ENCODE data around the gene HCRTR2. TPM values are rescaled to one million over a fixed set of nuclear protein-coding genes. Genes with fewer than 3 reads are reported as not detected.
"Not testable (repeated sequence)": the region's sequence is repeated elsewhere in the genome, so short reads cannot be mapped to it uniquely, and the experiment has no call there.

The HCRTR2 gene
- total RNA-seq, 1 donor from 2014 or later, result not detected

DNA sequence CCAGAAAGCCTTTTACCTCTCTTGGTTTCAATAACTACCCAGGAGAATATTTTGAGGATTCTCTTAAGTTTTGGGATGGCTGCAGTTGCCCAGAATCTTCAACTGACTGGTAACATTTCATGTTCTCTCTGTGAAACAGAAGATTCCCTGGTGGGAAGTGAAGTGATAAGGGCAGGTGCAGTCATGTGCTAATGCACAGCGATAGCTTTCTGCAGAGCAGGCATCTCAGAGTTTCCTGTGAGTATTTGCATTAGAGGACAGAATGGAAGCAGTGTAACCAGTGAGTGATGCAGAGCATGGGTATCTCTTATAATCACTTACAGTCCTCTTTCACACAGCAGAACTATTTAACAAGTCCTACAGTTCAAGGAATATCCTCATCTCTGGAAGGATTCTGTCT, 76.1 kb downstream of the HCRTR2 start:
- Mint-ChIP-seq H3K27me3 (ENCODE audit: low read depth) (no peaks in the 10 kb centered on the region), H3K4me1 (ENCODE audit: low read depth) (no peaks in the 10 kb centered on the region), H3K27ac (no peak overlapping the region), H3K36me3 (ENCODE audit: low read depth) (no peaks in the 10 kb centered on the region), H3K9me3 (no peaks in the 10 kb centered on the region), H3K4me3 (ENCODE audit: low read depth) (no peak overlapping the region)
- intact Hi-C loops (cut with micrococcal nuclease), result no loop called here
- DNase-seq (ENCODE audit: low spot score), result no peak

- no peaks in the 10 kb centered on the region for H3K4me1 Mint-ChIP-seq (ENCODE audit: low read depth)
- no peak for DNase-seq (ENCODE audit: low spot score)
- intact Hi-C loops (cut with micrococcal nuclease), result no loop called here
- no peaks in the 10 kb centered on the region for H3K9me3 Mint-ChIP-seq
- no peaks in the 10 kb centered on the region for H3K27me3 Mint-ChIP-seq (ENCODE audit: low read depth)
- no peak overlapping the region for H3K4me3 Mint-ChIP-seq (ENCODE audit: low read depth)
- no peak overlapping the region for H3K27ac Mint-ChIP-seq
- H3K36me3 Mint-ChIP-seq (ENCODE audit: low read depth), result no peaks in the 10 kb centered on the region
Measured at GRCh38 chr6:55255113-55255512, 80.8 kb downstream of the HCRTR2 start.

DNA sequence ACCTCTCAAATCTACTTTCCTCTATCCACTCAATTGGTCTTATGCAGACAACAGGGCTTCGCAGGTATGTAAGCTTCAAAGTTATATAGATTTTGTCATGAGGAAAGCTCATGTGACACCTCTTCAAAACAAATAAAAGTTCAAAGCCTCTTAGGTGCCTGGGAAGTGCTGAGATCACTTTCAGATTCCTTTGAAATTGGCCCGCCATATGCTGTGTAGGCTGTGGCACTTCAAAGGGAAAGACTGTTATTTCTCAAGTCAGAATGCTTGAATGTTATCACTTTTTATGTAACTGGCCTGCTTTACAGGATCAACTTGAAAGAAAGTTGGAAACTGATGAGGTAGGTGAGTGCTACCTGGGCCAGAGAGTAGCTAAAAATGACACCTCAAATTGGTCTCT, 85.9 kb downstream of the HCRTR2 start:
- no peaks in the 10 kb centered on the region for H3K36me3 Mint-ChIP-seq (ENCODE audit: low read depth)
- H3K4me1 Mint-ChIP-seq (ENCODE audit: low read depth), result no peaks in the 10 kb centered on the region
- H3K9me3 Mint-ChIP-seq, result no peaks in the 10 kb centered on the region
- H3K27me3 Mint-ChIP-seq (ENCODE audit: low read depth), result no peaks in the 10 kb centered on the region
- no peak overlapping the region for H3K4me3 Mint-ChIP-seq (ENCODE audit: low read depth)
- H3K27ac Mint-ChIP-seq, result no peak overlapping the region
- DNase-seq (ENCODE audit: low spot score), result no peak
- intact Hi-C loops (cut with micrococcal nuclease), result no loop called here

GRCh38 chr6:55265409-55266114, 91.2 kb downstream of the HCRTR2 start:
- Mint-ChIP-seq H3K4me1 (ENCODE audit: low read depth) (no peaks in the 10 kb centered on the region), H3K9me3 (no peaks in the 10 kb centered on the region), H3K4me3 (ENCODE audit: low read depth) (no peak overlapping the region), H3K36me3 (ENCODE audit: low read depth) (no peaks in the 10 kb centered on the region), H3K27ac (no peak overlapping the region), H3K27me3 (ENCODE audit: low read depth) (no peaks in the 10 kb centered on the region)
- DNase-seq (ENCODE audit: low spot score), result no peak
- intact Hi-C loops (cut with micrococcal nuclease), result no loop called here

DNA sequence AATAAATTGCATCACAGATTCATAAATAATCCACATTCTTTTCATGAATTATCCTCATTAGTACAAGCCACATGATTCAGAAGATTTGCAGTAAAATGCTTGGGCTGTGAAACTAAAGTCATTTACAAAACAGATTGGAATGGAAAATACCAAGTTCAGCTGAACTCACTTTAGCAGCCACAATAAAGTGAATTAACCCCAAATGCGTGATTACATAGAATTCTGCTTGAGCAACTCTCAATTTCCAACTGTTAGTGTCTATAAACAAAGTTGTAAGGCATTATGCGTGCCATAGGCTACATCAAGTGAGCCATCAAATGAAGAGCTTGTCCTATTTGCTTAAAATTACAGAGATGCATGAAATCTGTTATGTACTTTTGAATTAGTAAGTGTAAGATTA, 92.6 kb downstream of the HCRTR2 start:
- DNase-seq (ENCODE audit: low spot score), result no peak
- H3K27me3 Mint-ChIP-seq (ENCODE audit: low read depth), result no peaks in the 10 kb centered on the region
- no peak overlapping the region for H3K27ac Mint-ChIP-seq
- H3K36me3 Mint-ChIP-seq (ENCODE audit: low read depth), result no peaks in the 10 kb centered on the region
- H3K4me3 Mint-ChIP-seq (ENCODE audit: low read depth), result no peak overlapping the region
- no peaks in the 10 kb centered on the region for H3K4me1 Mint-ChIP-seq (ENCODE audit: low read depth)
- intact Hi-C loops (cut with micrococcal nuclease), result no loop called here
- H3K9me3 Mint-ChIP-seq, result no peaks in the 10 kb centered on the region

DNA sequence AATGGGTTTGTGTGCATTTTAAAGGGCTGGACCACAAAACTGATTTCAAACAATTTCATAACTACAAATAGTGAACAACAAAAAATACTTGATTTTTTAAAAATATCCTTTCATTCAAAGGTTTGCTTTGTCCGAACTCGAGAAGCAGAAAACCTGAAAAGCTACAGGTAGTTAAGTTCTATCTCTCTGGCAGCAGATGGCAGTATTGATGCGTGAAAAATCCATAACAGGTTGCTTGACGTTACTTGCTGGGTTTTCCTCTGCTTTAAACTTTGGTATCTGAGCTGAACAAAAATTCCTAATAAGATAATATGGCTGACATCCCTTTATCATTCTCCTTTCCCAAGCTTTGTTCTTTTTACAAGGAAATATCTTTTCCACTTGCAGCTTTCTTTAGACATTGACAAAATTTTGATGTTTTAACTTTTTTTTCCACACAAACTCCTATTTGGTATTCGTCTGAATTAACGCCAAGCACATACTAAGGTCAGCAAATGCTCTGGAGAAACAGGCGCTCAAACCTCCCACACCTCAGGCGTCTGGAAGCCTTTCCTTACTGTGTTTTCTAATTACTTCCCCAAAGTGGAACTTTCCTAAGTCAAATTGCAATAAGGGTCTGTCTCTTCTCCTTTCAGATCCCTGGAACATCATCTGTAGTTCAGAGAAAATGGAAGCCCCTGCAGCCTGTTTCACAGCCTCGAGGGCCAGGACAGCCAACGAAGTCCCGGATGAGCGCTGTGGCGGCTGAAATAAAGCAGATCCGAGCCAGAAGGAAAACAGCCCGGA, 102.6 kb downstream of the HCRTR2 start:
- no peak for DNase-seq (ENCODE audit: low spot score)

GRCh38 chr6:55277646-55278045, 103.3 kb downstream of the HCRTR2 start:
- no peak for DNase-seq (ENCODE audit: low spot score)
- no peak overlapping the region for H3K4me3 Mint-ChIP-seq (ENCODE audit: low read depth)
- intact Hi-C loops (cut with micrococcal nuclease), result no loop called here
- H3K27ac Mint-ChIP-seq, result no peak overlapping the region
- H3K9me3 Mint-ChIP-seq, result no peaks in the 10 kb centered on the region
- no peaks in the 10 kb centered on the region for H3K4me1 Mint-ChIP-seq (ENCODE audit: low read depth)
- H3K36me3 Mint-ChIP-seq (ENCODE audit: low read depth), result no peaks in the 10 kb centered on the region
- H3K27me3 Mint-ChIP-seq (ENCODE audit: low read depth), result no peaks in the 10 kb centered on the region

More for the DNA sequence above, 102.6 kb downstream of the HCRTR2 start:
- no peaks in the 10 kb centered on the region for H3K9me3 Mint-ChIP-seq
- no peak overlapping the region for H3K27ac Mint-ChIP-seq
- H3K4me1 Mint-ChIP-seq (ENCODE audit: low read depth), result no peaks in the 10 kb centered on the region
- no peak overlapping the region for H3K4me3 Mint-ChIP-seq (ENCODE audit: low read depth)
- intact Hi-C loops (cut with micrococcal nuclease), result no loop called here
- no peaks in the 10 kb centered on the region for H3K36me3 Mint-ChIP-seq (ENCODE audit: low read depth)
- no peaks in the 10 kb centered on the region for H3K27me3 Mint-ChIP-seq (ENCODE audit: low read depth)

DNA sequence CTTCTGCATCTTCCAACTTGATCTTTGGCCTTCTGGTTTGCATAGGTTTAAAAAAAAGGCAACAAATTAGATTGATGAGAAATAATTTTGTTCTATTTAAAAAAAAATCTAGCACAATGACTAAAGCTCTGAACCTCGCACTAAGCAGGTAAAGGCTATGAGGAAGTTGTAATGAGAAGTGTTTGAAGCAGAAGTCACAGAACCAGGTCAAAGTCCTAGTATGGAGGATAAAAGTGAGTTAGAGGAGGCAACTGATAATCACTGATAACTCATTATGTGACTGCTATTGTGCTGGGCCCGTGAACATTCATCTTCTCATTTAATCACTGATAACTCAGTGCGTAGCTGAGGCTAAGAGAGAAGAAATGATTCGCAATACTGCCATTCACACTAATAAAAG, 106.9 kb downstream of the HCRTR2 start:
- H3K27ac Mint-ChIP-seq, result no peak overlapping the region
- H3K4me1 Mint-ChIP-seq (ENCODE audit: low read depth), result no peaks in the 10 kb centered on the region

DNA sequence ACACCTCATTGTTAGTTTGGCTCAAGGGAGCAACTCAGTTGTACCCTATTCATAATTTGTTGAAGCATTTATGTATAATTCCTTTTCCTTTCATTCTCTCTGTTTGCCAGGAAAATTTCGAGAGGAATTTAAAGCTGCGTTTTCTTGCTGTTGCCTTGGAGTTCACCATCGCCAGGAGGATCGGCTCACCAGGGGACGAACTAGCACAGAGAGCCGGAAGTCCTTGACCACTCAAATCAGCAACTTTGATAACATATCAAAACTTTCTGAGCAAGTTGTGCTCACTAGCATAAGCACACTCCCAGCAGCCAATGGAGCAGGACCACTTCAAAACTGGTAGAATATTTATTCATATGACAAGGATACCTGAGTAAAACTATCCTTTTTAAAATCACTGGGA, 107.8 kb downstream of the HCRTR2 start:
- intact Hi-C loops (cut with micrococcal nuclease), result no loop called here
- no peak overlapping the region for H3K4me3 Mint-ChIP-seq (ENCODE audit: low read depth)

More for the DNA sequence above, 106.9 kb downstream of the HCRTR2 start:
- Mint-ChIP-seq H3K4me3 (ENCODE audit: low read depth) (no peak overlapping the region), H3K36me3 (ENCODE audit: low read depth) (no peaks in the 10 kb centered on the region), H3K27me3 (ENCODE audit: low read depth) (no peaks in the 10 kb centered on the region), H3K9me3 (no peaks in the 10 kb centered on the region)
- intact Hi-C loops (cut with micrococcal nuclease), result no loop called here
- DNase-seq (ENCODE audit: low spot score), result no peak

DNA sequence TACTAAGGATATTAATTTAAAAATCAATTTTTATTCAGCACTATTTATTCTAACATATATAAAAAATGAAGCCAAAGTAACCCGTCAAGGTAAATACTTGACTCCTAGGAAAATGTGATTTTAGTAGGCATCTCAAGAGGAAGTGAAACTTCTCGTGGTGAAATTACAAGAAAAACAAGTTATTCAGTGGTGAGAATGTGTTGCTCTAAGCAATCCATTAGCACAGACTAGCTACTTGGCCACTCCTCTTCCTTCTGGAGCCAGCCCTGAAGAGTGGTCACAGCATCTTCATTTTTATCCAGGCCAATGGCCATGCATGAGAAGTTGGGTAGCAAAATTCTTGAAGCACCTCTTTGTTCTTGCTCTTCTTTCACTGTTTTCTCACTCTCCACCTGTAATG, 112.5 kb downstream of the HCRTR2 start:
- no peak for DNase-seq (ENCODE audit: low spot score)
- no peaks in the 10 kb centered on the region for H3K27me3 Mint-ChIP-seq (ENCODE audit: low read depth)
- no peaks in the 10 kb centered on the region for H3K9me3 Mint-ChIP-seq
- H3K27ac Mint-ChIP-seq, result no peak overlapping the region
- intact Hi-C loops (cut with micrococcal nuclease), result no loop called here
- no peaks in the 10 kb centered on the region for H3K36me3 Mint-ChIP-seq (ENCODE audit: low read depth)
- no peak overlapping the region for H3K4me3 Mint-ChIP-seq (ENCODE audit: low read depth)
- H3K4me1 Mint-ChIP-seq (ENCODE audit: low read depth), result no peaks in the 10 kb centered on the region

More for the DNA sequence above, 107.8 kb downstream of the HCRTR2 start:
- Mint-ChIP-seq H3K27me3 (ENCODE audit: low read depth) (no peaks in the 10 kb centered on the region), H3K9me3 (no peaks in the 10 kb centered on the region), H3K4me1 (ENCODE audit: low read depth) (no peaks in the 10 kb centered on the region), H3K27ac (no peak overlapping the region), H3K36me3 (ENCODE audit: low read depth) (no peaks in the 10 kb centered on the region)
- DNase-seq (ENCODE audit: low spot score), result no peak

DNA sequence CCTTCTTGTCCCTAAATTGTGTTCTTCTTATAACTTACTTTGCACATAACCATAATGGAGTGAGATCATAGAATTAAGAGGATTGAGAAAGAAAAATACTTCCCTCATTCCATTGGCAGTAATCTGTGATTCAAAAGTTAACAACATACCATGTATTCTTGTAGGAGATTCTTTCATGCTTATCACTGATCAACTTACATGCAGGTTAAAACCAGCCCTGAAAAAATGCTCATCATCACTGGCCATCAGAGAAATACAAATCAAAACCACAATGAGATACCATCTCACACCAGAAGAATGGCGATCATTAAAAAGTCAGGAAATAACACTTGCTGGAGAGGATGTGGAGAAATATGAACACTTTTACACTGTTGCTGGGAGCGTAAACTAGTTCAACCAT, 116.4 kb downstream of the HCRTR2 start:
- Mint-ChIP-seq H3K4me1 (ENCODE audit: low read depth) (no peaks in the 10 kb centered on the region), H3K36me3 (ENCODE audit: low read depth) (no peaks in the 10 kb centered on the region)

DNA sequence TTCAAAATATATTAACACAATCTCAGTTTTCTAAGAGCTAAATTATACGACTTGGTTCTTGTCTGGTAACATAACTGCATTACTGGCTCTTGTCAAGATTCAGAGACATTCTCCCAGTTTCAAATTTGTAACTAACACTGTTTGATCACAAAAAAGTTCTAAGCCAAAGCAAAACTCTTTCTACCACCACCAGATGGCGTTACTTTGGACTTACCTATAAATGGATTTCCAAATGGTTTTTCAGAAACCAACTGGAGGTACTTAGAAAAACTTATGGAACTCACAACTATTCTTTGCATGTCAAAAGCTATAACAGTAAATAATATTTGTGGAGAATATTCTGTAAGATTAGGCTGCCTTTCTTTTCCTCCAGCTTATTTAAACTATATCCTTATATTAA, 118.8 kb downstream of the HCRTR2 start:
- intact Hi-C loops (cut with micrococcal nuclease), result no loop called here
- no peak overlapping the region for H3K4me3 Mint-ChIP-seq (ENCODE audit: low read depth)
- no peak for DNase-seq (ENCODE audit: low spot score)

More for the DNA sequence above, 116.4 kb downstream of the HCRTR2 start:
- no peak for DNase-seq (ENCODE audit: low spot score)
- intact Hi-C loops (cut with micrococcal nuclease), result no loop called here
- H3K27me3 Mint-ChIP-seq (ENCODE audit: low read depth), result no peaks in the 10 kb centered on the region
- no peak overlapping the region for H3K4me3 Mint-ChIP-seq (ENCODE audit: low read depth)
- H3K9me3 Mint-ChIP-seq, result no peaks in the 10 kb centered on the region
- no peak overlapping the region for H3K27ac Mint-ChIP-seq

DNA sequence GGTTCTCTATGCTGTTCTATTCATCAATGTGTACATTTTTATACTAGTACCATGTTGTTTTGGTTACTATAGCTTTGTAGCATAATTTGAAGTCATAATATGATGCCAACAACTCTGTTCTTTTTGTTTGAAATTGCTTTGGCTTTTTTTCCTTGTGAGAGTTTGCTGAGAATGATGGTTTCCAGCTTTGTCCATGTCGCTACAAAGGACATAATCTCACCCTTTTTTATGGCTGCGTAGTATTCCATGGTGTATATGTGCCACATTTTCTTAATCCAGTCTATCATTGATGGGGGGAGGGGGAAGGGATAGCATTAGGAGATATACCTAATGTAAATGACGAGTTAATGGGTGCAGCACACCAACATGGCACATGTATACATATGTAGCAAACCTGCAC, 122.9 kb downstream of the HCRTR2 start:
- peaks cover 14% of the 10 kb centered on the region for H3K9me3 Mint-ChIP-seq
- H3K27ac Mint-ChIP-seq; H3K36me3 Mint-ChIP-seq (ENCODE audit: low read depth); DNase-seq (ENCODE audit: low spot score); H3K4me3 Mint-ChIP-seq (ENCODE audit: low read depth); H3K4me1 Mint-ChIP-seq (ENCODE audit: low read depth); H3K27me3 Mint-ChIP-seq (ENCODE audit: low read depth); intact Hi-C loops (cut with micrococcal nuclease): not testable (repeated sequence)

More for the DNA sequence above, 118.8 kb downstream of the HCRTR2 start:
- Mint-ChIP-seq H3K9me3 (peaks cover 6% of the 10 kb centered on the region), H3K27ac (no peak overlapping the region), H3K27me3 (ENCODE audit: low read depth) (no peaks in the 10 kb centered on the region), H3K36me3 (ENCODE audit: low read depth) (no peaks in the 10 kb centered on the region), H3K4me1 (ENCODE audit: low read depth) (no peaks in the 10 kb centered on the region)

All from activated T-helper 2 cell treated with anti-CD3 and anti-CD28 coated beads, Interferon-gamma antibody, Interleukin-2, Interleukin-4, amounts not matched to agents 10 μg/mL and 5 μg/mL and 100 μg/mL, durations not matched to agents 14 hours and 24 hours and 36 hours (primary cell).